Measurements from ENCODE around the gene WARS2.

Gene WARS2

GRCh38 chr1:119007670-119008482 is 132.6 kb downstream of the WARS2 start:
- DNase-seq (ENCODE audit: low read depth), result no peak
- no peak overlapping the region for H3K4me3 ChIP-seq (ENCODE audit: low read length)
- TF ChIP-seq CTCF (conservative IDR thresholded peaks at IDR 0.05; ENCODE audit: low read depth, low read length), result no peak

DNA sequence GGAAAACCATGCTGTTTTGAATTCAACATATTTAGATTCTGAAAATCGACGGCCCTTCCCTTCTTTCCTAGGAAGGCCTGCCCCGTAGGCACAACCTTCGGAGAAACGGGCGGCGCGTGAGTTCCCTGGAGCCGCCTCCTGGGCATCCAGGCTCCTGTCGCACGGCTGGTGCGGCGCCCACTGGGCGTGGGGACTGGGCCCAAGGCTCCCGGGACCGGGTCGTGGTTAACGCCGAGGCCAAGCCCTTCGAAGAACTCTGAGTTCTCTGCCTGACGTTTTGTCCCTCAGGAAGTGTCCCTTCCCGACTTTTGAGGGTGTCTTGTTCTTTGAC is 133.1 kb downstream of the WARS2 start:
- no peak for TF ChIP-seq CTCF (conservative IDR thresholded peaks at IDR 0.05; ENCODE audit: low read depth, low read length)
- no peak for DNase-seq (ENCODE audit: low read depth)

GRCh38 chr1:119006406-119007279 is 133.8 kb downstream of the WARS2 start:
- no peak for DNase-seq (ENCODE audit: low read depth)
- TF ChIP-seq CTCF (conservative IDR thresholded peaks at IDR 0.05; ENCODE audit: low read depth, low read length), result no peak
- no peak overlapping the region for H3K4me3 ChIP-seq (ENCODE audit: low read length)

More for the DNA sequence above, 133.1 kb downstream of the WARS2 start:
- no peak overlapping the region for H3K4me3 ChIP-seq (ENCODE audit: low read length)

- DNase-seq (ENCODE audit: low read depth), result no peak
- no peak overlapping the region for H3K4me3 ChIP-seq (ENCODE audit: low read length)
- no peak for TF ChIP-seq CTCF (conservative IDR thresholded peaks at IDR 0.05; ENCODE audit: low read depth, low read length)
These were observed 134.6 kb downstream of the WARS2 start for GRCh38 chr1:119005724-119006405.

- no peak for TF ChIP-seq CTCF (conservative IDR thresholded peaks at IDR 0.05; ENCODE audit: low read depth, low read length)
- no peak overlapping the region for H3K4me3 ChIP-seq (ENCODE audit: low read length)
- DNase-seq (ENCODE audit: low read depth), result no peak
These were observed 135.7 kb downstream of the WARS2 start for GRCh38 chr1:119004781-119005180.

- TF ChIP-seq CTCF (conservative IDR thresholded peaks at IDR 0.05; ENCODE audit: low read depth, low read length), result no peak
- H3K4me3 ChIP-seq (ENCODE audit: low read length), result no peak overlapping the region
- no peak for DNase-seq (ENCODE audit: low read depth)
These were observed 136.3 kb downstream of the WARS2 start for GRCh38 chr1:119004129-119004527.

Measured in retinal pigment epithelial cell (primary cell).